MM.1S (cell line): ENCODE data around the gene KAT5.

Experiments used
- CTCF ChIP-seq: fragments of 300-600 bp; sonication (generic); IDR thresholded peaks from 2 replicates; pipeline ENCODE4 v1.5.1; 2016; ENCODE audit warnings: antibody characterized with exemption, low read length, mixed read lengths
- EZH2 ChIP-seq: fragments of 300-600 bp; sonication (generic); optimal IDR thresholded peaks from 2 replicates; pipeline ENCODE3; 2017; ENCODE audit warnings: low read depth, mild to moderate bottlenecking, antibody characterized with exemption, low read length, mixed read lengths

GRCh38 chr11:65692367-65692766 is 19.7 kb upstream of the KAT5 start:
- TF ChIP-seq CTCF, result no peak
- TF ChIP-seq EZH2, result no peak
